ENCODE data around the gene RBM43. TPM values are rescaled to one million over a fixed set of nuclear protein-coding genes. Genes with fewer than 3 reads are reported as not detected.

The RBM43 gene
- total RNA-seq, 1 experiment from 2014 or later = 1.8 TPM

GRCh38 chr2:151261977-151262291 lies 271 bp upstream of the RBM43 start:
- Histone ChIP-seq H2BK5ac (ENCODE audit: insufficient read length, low read length) (no peak overlapping the region), H4K91ac (ENCODE audit: insufficient read length, low read depth, low read length) (no peak overlapping the region), H3K27ac (ENCODE audit: insufficient read length, low read depth, low read length) (no peak overlapping the region), H3K79me2 (ENCODE audit: insufficient read depth, low read length) (no peaks in the 10 kb centered on the region), H3K23ac (ENCODE audit: insufficient read length, low read depth, low read length) (no peak overlapping the region), H4K8ac (replicated peaks; ENCODE audit: insufficient read length, low read depth, low read length) (no peak overlapping the region), H3T11ph (ENCODE audit: low read length) (no peak overlapping the region), H3K56ac (ENCODE audit: insufficient read length, low read depth, low read length) (no peak overlapping the region), H3K4me1 (ENCODE audit: insufficient read depth, low read length) (no peaks in the 10 kb centered on the region; the same call in 1 of the 2 replicates), H4K5ac (ENCODE audit: insufficient read length, low read depth, low read length) (no peak overlapping the region), H3K18ac (ENCODE audit: insufficient read length, low read depth, low read length) (peak overlapping the region; percentile 61), H3K9me3 (ENCODE audit: control insufficient read depth, low read depth, low read length) (no peaks in the 10 kb centered on the region), H2BK20ac (ENCODE audit: low read depth, low read length, poor library complexity, severe bottlenecking) (no peak overlapping the region), H3K27me3 (ENCODE audit: insufficient read depth, low read length) (no peaks in the 10 kb centered on the region), H3K4me2 (ENCODE audit: insufficient read depth, insufficient read length, low read length) (peak overlapping the region; percentile 58), H3K79me1 (ENCODE audit: insufficient read depth, low read depth, low read length, poor library complexity, severe bottlenecking) (no peaks in the 10 kb centered on the region), H3K9ac (ENCODE audit: extremely low read depth, insufficient read length, low read length) (peak overlapping the region; percentile 51), H3K23me2 (ENCODE audit: insufficient read length, low read depth, low read length, poor library complexity, severe bottlenecking) (no peaks in the 10 kb centered on the region), H2BK15ac (ENCODE audit: low read depth, low read length) (no peak overlapping the region), H3K14ac (ENCODE audit: insufficient read depth, low read length) (peak overlapping the region; percentile 93), H4K20me1 (ENCODE audit: control insufficient read depth, insufficient read depth, insufficient read length) (no peaks in the 10 kb centered on the region), H2AK5ac (ENCODE audit: insufficient read length, low read length) (no peak overlapping the region), H2AFZ (ENCODE audit: low read length) (no peak overlapping the region), H2BK120ac (ENCODE audit: low read depth, low read length, poor library complexity, severe bottlenecking) (no peak overlapping the region), H2BK12ac (ENCODE audit: insufficient read length, low read depth, low read length) (no peak overlapping the region), H3K4ac (ENCODE audit: low read depth, low read length) (no peak overlapping the region)
- peaks cover 0 to 5% (median 0%) of the 10 kb centered on the region in 3 experiments; a peak in 3 of 7 replicates for H3K36me3 Mint-ChIP-seq (ENCODE audit: insufficient read depth in 1 of 3, low read depth in 3 of 3)
- H3K27ac Mint-ChIP-seq = peak overlapping the region in 2 of 3 experiments; percentile 67 to 68; a peak in 4 of 7 replicates
- H3K27me3 Mint-ChIP-seq (ENCODE audit: low read depth) = peaks cover 3% of the 10 kb centered on the region; the same call in 1 of the 2 replicates
- H3K9me3 Mint-ChIP-seq = no peaks in the 10 kb centered on the region; a peak in 1 of 5 replicates
- WGBS (ENCODE audit: extremely low coverage, insufficient read length, low lambda C conversion rate) = no CpG with 5 or more reads among the region's 9 CpGs
- peaks cover 31 to 34% of the 10 kb centered on the region in 2 experiments for H3K4me1 Mint-ChIP-seq
- no peak for DNase-seq
- peak overlapping the region; percentile 73 to 76 for H3K4me3 Mint-ChIP-seq
- no peak for TF ChIP-seq CTCF (conservative IDR thresholded peaks at IDR 0.05)
